WERI-Rb-1 (cell line): Measurements from ENCODE around the gene KAZN.

Source experiments
- DNase-seq: peaks from one replicate; pipeline ENCODE4 v3.0.0-alpha.2; 2020
- H3K27ac ChIP-seq: fragments of 250-450 bp; sonication (Bioruptor Pico); 2 replicates; pipeline ENCODE4 v1.5.1; 2020; ENCODE audit warnings: mild to moderate bottlenecking, moderate library complexity
- H3K27me3 ChIP-seq: fragments of 250-450 bp; sonication (Bioruptor Pico); 2 replicates; pipeline ENCODE4 v1.5.1; 2021; ENCODE audit warnings: mild to moderate bottlenecking, low read depth, moderate library complexity; ENCODE audit not compliant: insufficient read depth, severe bottlenecking
- H3K36me3 ChIP-seq: fragments of 250-450 bp; sonication (Bioruptor Pico); 2 replicates; pipeline ENCODE4 v1.5.1; 2020; ENCODE audit warnings: mild to moderate bottlenecking, moderate library complexity
- H3K4me3 ChIP-seq: 2 replicates; pipeline ENCODE4 v1.5.1; 2011; ENCODE audit warnings: low read depth, mild to moderate bottlenecking, control low read depth, low read length
- H3K9me3 ChIP-seq: fragments of 250-450 bp; sonication (Bioruptor Pico); 2 replicates; pipeline ENCODE4 v1.5.1; 2021; ENCODE audit warnings: mild to moderate bottlenecking, moderate library complexity; ENCODE audit not compliant: severe bottlenecking
- CTCF ChIP-seq: IDR thresholded peaks from 2 replicates; pipeline ENCODE4 v1.5.1; 2011; ENCODE audit warnings: low read depth, mild to moderate bottlenecking, control low read depth, inconsistent platforms, low read length

Gene KAZN

GRCh38 chr1:14745001-14745720, 146.7 kb downstream of the KAZN start:
- no peak for DNase-seq
- Histone ChIP-seq H3K4me3 (no peak overlapping the region), H3K27ac (no peak overlapping the region), H3K27me3 (no peaks in the 10 kb centered on the region), H3K9me3 (no peaks in the 10 kb centered on the region), H3K36me3 (no peaks in the 10 kb centered on the region)
- TF ChIP-seq CTCF = no peak

DNA sequence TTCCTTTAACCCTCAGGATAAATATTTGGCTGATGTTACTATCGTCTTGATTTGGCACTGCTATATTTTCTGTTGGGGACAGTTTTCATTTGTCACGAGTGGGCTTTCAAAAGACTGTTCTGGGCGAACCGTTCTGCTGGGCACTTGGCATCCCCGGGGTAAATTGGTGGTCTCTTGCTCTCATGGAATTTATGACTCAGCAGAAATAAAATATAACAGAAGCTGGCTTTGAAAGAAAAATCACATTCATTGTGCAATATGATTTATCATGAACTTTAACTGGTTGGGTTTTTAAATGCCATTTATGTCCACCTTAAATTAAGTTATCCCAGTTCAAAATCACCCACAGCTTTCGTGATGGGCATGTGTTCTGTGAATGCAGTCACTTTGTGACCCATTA, 147.3 kb downstream of the KAZN start:
- Histone ChIP-seq H3K27ac (no peak overlapping the region), H3K36me3 (no peaks in the 10 kb centered on the region), H3K4me3 (no peak overlapping the region), H3K9me3 (no peaks in the 10 kb centered on the region), H3K27me3 (no peaks in the 10 kb centered on the region)
- no peak for TF ChIP-seq CTCF
- no peak for DNase-seq

GRCh38 chr1:14746393-14746792, 147.9 kb downstream of the KAZN start:
- no peak overlapping the region for H3K27ac ChIP-seq
- H3K36me3 ChIP-seq = no peaks in the 10 kb centered on the region
- H3K27me3 ChIP-seq = no peaks in the 10 kb centered on the region
- TF ChIP-seq CTCF = no peak
- no peak for DNase-seq
- H3K4me3 ChIP-seq = no peak overlapping the region
- H3K9me3 ChIP-seq = no peaks in the 10 kb centered on the region

GRCh38 chr1:14748151-14748550, 149.7 kb downstream of the KAZN start:
- H3K36me3 ChIP-seq = no peaks in the 10 kb centered on the region
- no peaks in the 10 kb centered on the region for H3K9me3 ChIP-seq
- H3K27ac ChIP-seq = no peak overlapping the region
- no peak for DNase-seq
- no peak for TF ChIP-seq CTCF
- H3K4me3 ChIP-seq = no peak overlapping the region
- H3K27me3 ChIP-seq = no peaks in the 10 kb centered on the region

GRCh38 chr1:14748977-14749376, 150.5 kb downstream of the KAZN start:
- Histone ChIP-seq H3K9me3 (no peaks in the 10 kb centered on the region), H3K36me3 (no peaks in the 10 kb centered on the region), H3K27ac (no peak overlapping the region), H3K4me3 (no peak overlapping the region), H3K27me3 (no peaks in the 10 kb centered on the region)
- no peak for DNase-seq
- no peak for TF ChIP-seq CTCF

- TF ChIP-seq CTCF = no peak
- Histone ChIP-seq H3K27me3 (no peaks in the 10 kb centered on the region), H3K36me3 (no peaks in the 10 kb centered on the region), H3K4me3 (no peak overlapping the region), H3K9me3 (no peaks in the 10 kb centered on the region), H3K27ac (no peak overlapping the region)
- no peak for DNase-seq
These were observed 152.0 kb downstream of the KAZN start for GRCh38 chr1:14750490-14750889.
